ENCODE measurements around the gene RHBG.

The RHBG gene

DNA sequence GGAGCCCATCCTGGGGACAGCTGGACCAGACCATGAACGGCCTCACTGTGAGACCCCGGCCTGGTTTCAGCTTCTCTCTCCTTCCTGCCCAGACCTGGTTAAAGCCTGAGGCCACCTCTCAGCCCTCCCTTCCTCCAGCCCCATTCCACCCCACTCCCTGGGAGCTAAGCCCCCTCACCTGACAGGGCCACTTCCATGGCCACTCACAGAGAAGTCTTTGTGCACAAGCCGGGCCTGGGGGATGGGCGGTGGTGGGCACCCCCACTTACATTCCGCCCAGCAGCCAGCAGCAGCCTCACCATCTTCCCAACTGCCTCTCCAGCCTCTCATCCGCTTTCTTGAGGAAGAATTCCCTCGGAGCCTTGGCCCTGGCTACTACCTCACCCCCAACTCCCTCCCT is 40.4 kb downstream of the RHBG start:
- DNase-seq: no peak

DNA sequence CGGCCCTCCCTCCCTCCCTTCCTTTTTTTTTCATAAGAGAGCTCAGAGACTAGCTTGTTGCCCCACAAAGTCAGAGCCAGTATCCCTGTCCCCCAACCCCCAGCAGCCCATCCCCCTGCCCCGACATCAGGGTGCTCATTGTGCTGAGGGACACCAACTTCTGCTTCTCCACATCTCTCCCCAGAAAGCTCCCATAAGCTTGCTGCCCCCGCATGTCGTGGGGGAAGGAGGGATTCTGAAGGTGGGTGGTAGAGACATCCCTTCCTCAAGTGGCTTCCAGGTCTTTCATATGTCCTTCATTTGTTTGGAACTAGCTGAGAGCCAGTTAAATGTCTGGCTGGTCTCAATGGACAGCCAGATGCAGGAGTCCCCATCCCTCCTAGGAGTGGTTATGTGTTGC is 41.2 kb downstream of the RHBG start:
- DNase-seq: no peak

DNA sequence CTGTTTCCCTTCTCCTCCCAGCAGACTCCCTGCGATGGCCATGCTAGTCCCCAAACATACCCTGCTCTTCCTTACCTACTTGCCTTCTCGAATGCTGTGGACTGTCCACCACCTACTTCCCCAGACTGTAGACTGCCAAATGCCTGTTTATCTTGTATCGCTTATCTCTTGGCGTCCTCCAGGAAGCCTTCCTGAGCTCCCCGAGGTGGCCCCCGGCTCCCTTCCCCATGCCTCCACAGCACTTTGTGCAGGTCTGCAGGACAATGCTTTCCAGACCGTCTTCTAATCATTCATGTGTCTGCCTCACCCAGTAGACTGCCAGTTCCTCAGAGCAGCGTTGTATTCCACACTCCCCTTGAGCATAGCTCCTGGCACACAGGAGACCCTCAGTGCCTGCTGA is 41.7 kb downstream of the RHBG start:
- DNase-seq: no peak

GRCh38 chr1:156412653-156413321 is 43.8 kb downstream of the RHBG start:
- no peak for DNase-seq

- no peak for DNase-seq
These were observed 44.6 kb downstream of the RHBG start for GRCh38 chr1:156413391-156414246.

- no peak for DNase-seq
These were observed 45.6 kb downstream of the RHBG start for GRCh38 chr1:156414461-156415064.

- DNase-seq: no peak
These were observed 48.0 kb downstream of the RHBG start for GRCh38 chr1:156416993-156417392.

- no peak for DNase-seq
These were observed 48.5 kb downstream of the RHBG start for GRCh38 chr1:156417401-156418020.

DNA sequence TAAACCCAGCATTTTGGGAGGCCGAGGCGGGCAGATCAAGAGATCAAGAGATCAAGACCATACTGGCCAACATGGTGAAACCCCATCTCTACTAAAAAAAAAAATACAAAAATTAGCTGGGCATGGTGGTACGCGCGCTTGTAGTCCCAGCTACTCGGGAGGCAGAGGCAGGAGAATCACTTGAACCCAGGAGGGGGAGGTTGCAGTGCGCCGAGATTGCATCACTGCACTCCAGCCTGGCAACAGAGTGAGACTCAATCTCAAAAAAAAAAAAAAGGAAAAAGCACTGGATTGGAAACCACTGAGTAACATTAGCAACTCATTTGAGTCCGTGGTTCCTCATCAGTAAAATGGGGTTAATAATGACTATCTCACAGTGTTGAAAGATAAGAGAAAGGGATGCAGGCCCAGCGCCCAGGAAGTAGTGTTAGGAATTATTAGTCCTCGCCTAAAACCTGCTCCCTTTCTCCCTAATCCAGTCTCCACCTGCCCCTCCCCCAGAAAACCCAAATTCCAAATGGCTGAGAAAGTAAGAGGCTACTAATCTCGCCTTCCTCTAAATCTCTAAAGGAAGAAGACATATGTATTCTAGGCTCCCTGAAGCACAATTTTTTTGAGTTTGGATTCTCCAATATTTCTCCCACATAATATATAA is 49.5 kb downstream of the RHBG start:
- no peak for DNase-seq

GRCh38 chr1:156419854-156420204 is 50.8 kb downstream of the RHBG start:
- DNase-seq: no peak

DNA sequence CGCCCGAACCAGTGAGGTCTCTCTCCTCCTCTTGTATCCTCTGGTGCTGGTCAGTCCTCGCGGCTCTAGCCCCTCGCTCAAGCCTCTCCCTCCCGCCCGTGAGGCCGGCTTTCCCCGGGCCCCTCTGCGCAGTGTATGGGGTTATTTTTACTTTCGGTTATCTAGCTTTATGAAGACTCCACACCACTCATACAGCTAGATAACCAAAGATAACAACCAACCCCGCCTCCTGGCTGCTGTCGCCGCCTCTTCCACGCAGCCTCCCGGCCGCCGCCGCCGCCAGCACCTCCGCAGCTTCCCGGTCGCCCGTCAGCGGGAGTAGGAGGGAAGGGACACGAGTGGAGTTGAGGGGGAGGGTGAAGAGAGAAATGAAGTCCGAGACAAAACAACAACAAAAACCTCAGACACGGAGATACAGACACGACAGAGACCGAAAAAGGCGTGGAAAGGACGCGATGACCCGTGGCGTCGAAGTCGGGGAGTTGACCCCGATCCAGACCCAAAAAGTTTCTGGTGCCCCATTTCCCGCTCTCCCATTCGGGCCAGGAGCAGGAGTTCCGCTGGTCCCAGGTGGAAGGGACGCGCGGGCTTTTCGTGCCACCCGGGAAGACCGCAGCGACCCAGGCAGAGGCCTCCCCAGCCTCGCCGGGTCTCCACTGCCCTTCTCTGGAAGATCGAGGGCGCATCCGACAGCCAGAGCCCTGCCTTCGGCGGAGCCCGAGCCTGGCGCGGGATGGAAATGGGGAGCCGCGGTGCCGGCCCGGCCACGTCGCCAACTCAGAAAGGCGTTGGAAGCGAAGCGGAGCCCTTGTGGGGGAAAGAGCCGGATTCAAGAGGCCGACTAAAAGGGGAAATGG is 51.4 kb downstream of the RHBG start:
- no peak for DNase-seq

GRCh38 chr1:156421062-156421938 is 52.3 kb downstream of the RHBG start:
- DNase-seq: peak; percentile 72

DNA sequence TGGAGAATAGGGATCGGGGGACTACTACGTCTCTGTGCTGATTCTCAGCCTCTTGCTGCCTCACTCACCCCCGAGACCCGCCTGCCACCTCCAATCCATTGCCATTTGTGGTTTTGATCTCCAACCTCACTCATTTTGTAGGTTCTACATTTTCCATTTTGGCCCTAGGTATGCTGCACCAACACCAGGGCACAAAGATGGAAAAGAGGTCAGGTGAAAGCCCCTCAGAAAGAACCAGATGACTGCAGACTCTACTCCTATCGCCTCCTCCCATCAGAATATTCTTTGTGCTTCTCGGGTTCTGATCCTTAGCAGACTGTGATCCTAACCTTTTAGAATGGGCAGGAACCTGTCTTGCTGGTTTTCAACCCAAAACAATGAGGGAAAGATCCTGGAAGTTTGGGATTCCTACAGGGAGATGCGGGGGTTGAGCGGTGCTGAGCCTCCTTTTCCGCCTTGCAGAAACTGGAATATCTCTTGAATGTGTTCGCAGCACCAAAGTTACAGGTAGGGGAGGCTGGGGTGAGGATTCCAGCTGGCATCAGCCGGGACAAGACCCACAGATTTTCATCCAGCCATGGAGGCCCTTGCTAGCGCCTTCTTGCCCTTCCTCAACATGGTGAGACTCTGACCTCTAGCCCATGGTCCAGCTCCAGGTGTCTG is 53.1 kb downstream of the RHBG start:
- no peak for DNase-seq

DNA sequence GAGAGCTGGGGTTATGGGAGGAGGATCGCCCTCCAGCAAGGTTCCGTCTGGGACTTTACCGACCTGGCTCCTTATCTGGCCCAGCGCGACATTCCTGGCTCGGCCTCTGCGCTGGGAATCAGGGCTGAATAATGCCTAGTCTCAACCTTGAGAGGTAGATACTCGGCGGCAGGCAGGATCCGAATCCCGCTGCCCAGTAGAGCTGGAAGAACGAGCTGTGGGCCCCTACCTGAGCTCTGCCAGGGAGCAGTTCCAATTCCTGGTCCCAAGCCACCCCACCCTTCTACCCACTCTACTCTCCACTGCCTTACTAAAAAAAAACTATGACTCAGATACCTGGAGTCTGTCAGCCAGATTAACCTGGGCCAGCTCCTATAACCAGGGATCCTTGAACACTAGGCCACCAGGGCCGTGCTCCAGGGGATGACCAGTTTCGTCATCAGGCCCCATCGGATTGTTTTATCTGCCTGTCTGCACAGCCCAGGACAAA is 53.6 kb downstream of the RHBG start:
- DNase-seq: no peak

GRCh38 chr1:156423422-156424352 is 54.7 kb downstream of the RHBG start:
- DNase-seq: no peak

DNA sequence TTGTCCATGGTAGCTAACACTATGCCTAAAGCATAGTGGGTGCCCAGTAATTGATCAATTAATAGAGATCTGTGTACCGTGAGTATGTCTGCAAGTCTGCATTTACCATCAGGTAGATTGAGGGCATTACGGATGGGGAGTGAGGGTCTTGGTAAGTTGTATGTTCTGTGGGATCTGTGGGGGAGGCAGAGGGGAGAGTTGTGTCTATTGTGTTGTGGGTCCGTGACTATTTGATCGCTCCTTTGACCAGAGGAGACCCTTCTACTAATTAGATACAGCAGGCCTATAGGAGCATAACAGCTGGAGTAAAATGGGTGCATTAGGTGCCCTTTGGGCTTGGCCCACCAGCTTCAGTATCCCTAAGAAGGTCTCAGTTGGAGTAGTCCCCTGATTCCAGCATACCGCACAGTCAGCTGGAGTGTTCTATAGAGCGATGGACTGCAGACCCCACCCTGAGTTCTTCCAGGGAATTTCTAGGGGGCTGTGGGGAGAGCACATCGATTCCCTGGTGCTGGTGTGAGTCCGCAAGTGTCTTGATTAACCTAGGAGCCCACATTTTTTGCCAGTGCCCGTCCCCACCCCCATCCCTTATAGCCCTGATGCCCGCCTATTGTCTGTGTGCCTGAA is 55.9 kb downstream of the RHBG start:
- DNase-seq: no peak

DNA sequence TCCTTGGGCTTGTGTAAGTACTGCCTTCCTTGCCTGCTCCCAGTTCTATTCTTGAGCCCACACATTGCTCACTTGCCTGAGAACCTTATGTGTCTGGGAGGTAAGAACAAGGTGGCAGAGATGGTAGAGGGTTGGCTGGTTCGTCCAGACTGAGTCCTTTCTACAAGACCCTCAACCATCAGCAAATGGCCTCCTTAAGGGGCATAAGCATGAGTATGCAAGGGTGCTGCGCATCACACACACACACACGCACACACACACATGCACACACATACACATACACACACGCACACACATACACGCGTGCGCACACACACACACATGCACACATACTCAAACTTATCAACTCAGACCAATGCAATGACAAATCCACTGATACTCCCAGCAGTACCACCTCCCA is 56.9 kb downstream of the RHBG start:
- no peak for DNase-seq

DNA sequence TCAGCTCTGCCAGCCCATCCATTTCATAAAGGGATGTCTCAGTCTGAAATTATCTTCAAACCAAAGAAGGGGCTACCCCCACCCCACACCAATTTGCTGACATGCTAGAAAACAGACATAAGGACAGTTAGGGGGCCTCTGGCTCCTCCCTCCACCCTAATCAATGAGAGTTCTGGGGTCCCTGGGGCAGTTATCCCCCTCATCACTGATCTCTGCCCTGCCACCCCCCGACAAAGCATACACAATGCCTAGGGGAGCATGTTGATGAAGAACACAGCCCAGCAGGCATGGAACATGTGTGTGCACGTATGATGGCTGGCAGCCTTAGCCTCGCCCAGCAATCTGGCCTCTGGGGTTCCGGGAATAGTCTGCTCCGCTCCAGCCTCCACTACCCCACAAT is 58.9 kb downstream of the RHBG start:
- no peak for DNase-seq

Measured in DMS79 treated with DMSO at 0.1 percent for 48 hours (cell line).